Loucy (cell line): ENCODE data around the gene NDEL1.
"Not testable (repeated sequence)": the region's sequence is repeated elsewhere in the genome, so short reads cannot be mapped to it uniquely, and the experiment has no call there.

Source experiments
- H2AFZ ChIP-seq: fragments of 200-600 bp; sonication (generic); 2 replicates; pipeline ENCODE4 v1.6.0; 2016; ENCODE audit warnings: antibody characterized with exemption, mild to moderate bottlenecking, low read length, moderate library complexity
- H3F3A ChIP-seq: fragments of 200-600 bp; 2 replicates; pipeline ENCODE4 v1.6.0; 2016; ENCODE audit warnings: antibody characterized with exemption, low read depth, mild to moderate bottlenecking
- H3K27me3 ChIP-seq: fragments of 200-600 bp; sonication (generic); 2 replicates; pipeline ENCODE4 v1.6.1; 2014; ENCODE audit warnings: low read length, mild to moderate bottlenecking; ENCODE audit not compliant: insufficient read depth, poor library complexity, severe bottlenecking
- H3K36me3 ChIP-seq: fragments of 200-600 bp; sonication (generic); 2 replicates; pipeline ENCODE4 v1.6.1; 2016; ENCODE audit warnings: low read length; ENCODE audit not compliant: insufficient read depth
- H3K4me1 ChIP-seq: fragments of 200-600 bp; sonication (generic); 2 replicates; pipeline ENCODE4 v1.5.1; 2014; ENCODE audit warnings: low read length, mild to moderate bottlenecking; ENCODE audit not compliant: insufficient read depth, poor library complexity, severe bottlenecking
- H3K4me2 ChIP-seq: fragments of 200-600 bp; sonication (generic); 2 replicates; pipeline ENCODE4 v1.6.0; 2014; ENCODE audit warnings: antibody characterized with exemption, low read length, low read depth, mild to moderate bottlenecking; ENCODE audit not compliant: poor library complexity, severe bottlenecking
- H3K4me3 ChIP-seq: fragments of 200-600 bp; sonication (generic); 2 replicates; pipeline ENCODE4 v1.5.1; 2014; ENCODE audit warnings: low read length, mild to moderate bottlenecking, mixed read lengths; ENCODE audit not compliant: poor library complexity, severe bottlenecking
- H3K79me2 ChIP-seq: fragments of 200-600 bp; sonication (generic); 2 replicates; pipeline ENCODE4 v1.6.1; 2014; ENCODE audit warnings: low read length; ENCODE audit not compliant: insufficient read depth
- H3K9ac ChIP-seq: fragments of 200-600 bp; sonication (generic); 2 replicates; pipeline ENCODE4 v1.6.0; 2014; ENCODE audit warnings: mild to moderate bottlenecking, low read depth, low read length, moderate library complexity; ENCODE audit not compliant: poor library complexity, severe bottlenecking
- H3K9me2 ChIP-seq: fragments of 200-600 bp; sonication (generic); replicated peaks from 2 replicates; pipeline ENCODE4 v1.6.1; 2016; ENCODE audit warnings: low read depth, low read length, mixed read lengths
- H3K9me3 ChIP-seq: fragments of 200-600 bp; sonication (generic); 2 replicates; pipeline ENCODE4 v1.6.1; 2014; ENCODE audit warnings: mild to moderate bottlenecking, antibody characterized with exemption, low read length, low read depth; ENCODE audit not compliant: insufficient read depth
- H4K20me1 ChIP-seq: fragments of 200-600 bp; sonication (generic); 2 replicates; pipeline ENCODE4 v1.6.0; 2014; ENCODE audit warnings: antibody characterized with exemption, low read length, mild to moderate bottlenecking; ENCODE audit not compliant: insufficient read depth, poor library complexity, severe bottlenecking
- EZH2phosphoT487 ChIP-seq: fragments of 200-600 bp; IDR thresholded peaks from 2 replicates; pipeline ENCODE4 v1.6.1; 2018; ENCODE audit warnings: antibody characterized with exemption, mild to moderate bottlenecking, moderate library complexity, borderline replicate concordance
- TF ChIP-seq, protein P1 (sequence below): fragments of 200-600 bp; sonication (generic); conservative IDR thresholded peaks from 2 replicates; pipeline ENCODE4 v1.5.1; 2014; ENCODE audit warnings: mild to moderate bottlenecking, antibody characterized with exemption, low read length

The NDEL1 gene

DNA sequence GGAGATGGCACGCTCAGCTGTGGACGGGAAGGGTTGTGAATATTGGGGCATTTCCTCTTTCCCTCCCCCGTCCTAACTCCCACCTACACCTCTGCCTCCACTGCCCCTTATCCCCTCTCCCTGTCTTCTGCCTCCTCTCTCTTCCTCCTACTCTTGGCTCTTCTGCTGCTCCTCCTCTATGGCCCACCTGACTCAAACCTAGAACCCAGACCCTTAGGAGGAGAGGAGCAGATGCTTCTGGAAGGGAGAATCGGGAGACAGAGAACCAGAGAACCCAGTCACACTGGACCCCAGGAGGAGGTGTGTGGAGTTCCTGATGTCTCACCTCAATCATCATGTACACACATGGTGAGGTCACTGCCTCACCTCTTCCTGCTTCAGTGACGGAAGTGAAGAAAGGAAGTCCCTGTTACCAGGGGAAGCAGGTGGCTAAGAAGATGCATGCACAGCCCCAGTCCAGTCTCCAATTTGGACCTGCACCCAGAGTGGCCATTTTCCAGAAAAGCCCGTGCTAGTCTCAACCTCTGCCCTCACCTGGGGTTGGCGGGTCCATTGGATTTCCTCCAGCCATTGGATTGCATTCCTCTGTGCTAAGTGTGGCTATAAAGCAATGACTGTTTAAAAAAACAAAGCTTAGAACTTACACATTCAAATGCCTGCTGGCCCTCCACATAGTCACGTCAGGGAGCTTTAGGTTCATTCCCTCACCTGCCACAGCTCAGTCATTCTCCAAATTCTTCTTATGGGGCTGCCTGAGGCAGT is 42.0 kb upstream of the NDEL1 start:
- TF ChIP-seq, protein P1, sequence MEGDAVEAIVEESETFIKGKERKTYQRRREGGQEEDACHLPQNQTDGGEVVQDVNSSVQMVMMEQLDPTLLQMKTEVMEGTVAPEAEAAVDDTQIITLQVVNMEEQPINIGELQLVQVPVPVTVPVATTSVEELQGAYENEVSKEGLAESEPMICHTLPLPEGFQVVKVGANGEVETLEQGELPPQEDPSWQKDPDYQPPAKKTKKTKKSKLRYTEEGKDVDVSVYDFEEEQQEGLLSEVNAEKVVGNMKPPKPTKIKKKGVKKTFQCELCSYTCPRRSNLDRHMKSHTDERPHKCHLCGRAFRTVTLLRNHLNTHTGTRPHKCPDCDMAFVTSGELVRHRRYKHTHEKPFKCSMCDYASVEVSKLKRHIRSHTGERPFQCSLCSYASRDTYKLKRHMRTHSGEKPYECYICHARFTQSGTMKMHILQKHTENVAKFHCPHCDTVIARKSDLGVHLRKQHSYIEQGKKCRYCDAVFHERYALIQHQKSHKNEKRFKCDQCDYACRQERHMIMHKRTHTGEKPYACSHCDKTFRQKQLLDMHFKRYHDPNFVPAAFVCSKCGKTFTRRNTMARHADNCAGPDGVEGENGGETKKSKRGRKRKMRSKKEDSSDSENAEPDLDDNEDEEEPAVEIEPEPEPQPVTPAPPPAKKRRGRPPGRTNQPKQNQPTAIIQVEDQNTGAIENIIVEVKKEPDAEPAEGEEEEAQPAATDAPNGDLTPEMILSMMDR, result no peak
- no peak for TF ChIP-seq EZH2phosphoT487
- H4K20me1 ChIP-seq, result no peaks in the 10 kb centered on the region
- H3K79me2 ChIP-seq, result no peaks in the 10 kb centered on the region
- no peaks in the 10 kb centered on the region for H3K9me3 ChIP-seq
- H3K36me3 ChIP-seq, result no peaks in the 10 kb centered on the region
- H3K4me2 ChIP-seq, result no peak overlapping the region
- no peaks in the 10 kb centered on the region for H3K27me3 ChIP-seq
- no peak overlapping the region for H3K9ac ChIP-seq
- H3K9me2 ChIP-seq, result no peaks in the 10 kb centered on the region
- H3K4me1 ChIP-seq, result peaks cover 5% of the 10 kb centered on the region
- peak overlapping the region; percentile 54; the same call in 1 of the 2 replicates for H2AFZ ChIP-seq
- no peak overlapping the region for H3K4me3 ChIP-seq
- no peaks in the 10 kb centered on the region for H3F3A ChIP-seq

DNA sequence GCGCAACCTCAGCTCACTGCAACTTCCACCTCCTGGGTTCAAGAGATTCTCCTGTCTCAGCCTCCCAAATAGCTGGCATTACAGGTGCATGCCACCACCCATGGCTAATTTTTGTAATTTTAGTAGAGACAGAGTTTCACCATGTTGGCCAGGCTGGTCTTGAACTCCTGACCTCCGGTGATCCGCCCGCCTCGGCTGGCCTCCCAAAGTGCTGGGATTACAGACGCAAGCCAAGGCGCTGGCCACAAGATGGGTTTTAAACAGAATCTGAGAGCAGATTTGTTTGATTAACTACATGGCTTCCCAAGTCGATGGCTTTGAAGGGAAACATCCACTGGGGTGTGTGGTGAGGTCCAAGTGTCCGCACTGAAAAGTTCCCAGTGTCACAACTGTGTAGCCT is 41.2 kb upstream of the NDEL1 start:
- not testable (repeated sequence) for H3K9me2 ChIP-seq, H3K36me3 ChIP-seq, H3K79me2 ChIP-seq, H3K4me2 ChIP-seq, H2AFZ ChIP-seq, H4K20me1 ChIP-seq, H3F3A ChIP-seq, H3K4me3 ChIP-seq, H3K27me3 ChIP-seq, H3K4me1 ChIP-seq, H3K9me3 ChIP-seq, H3K9ac ChIP-seq

DNA sequence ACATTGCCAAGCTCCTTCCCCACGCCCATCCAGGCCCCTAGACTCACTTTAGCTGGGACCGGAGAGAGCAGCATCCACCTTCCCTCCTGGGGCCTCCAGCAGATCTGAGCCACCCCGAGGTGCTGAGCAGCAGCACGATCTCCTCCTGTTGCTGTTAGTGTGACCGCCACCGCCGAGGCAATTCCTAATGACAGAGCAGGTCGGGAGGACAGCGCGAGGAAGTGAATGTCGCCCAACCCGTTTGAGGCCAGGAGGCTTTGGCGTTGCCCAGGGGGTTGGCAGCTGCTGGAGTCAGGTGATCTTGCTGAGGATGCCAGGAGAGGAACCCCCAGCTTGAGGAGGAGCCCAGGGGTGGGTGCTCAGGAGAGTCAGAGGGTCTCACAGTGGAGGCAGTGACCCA is 38.0 kb upstream of the NDEL1 start, which contains the start of gene RNF222:
TSS of gene RNF222 (minus strand) at position 192 of the 400 bp plus-strand sequence. CDS start 4,366 bp downstream, outside the sequence.
- H3K36me3 ChIP-seq, result no peaks in the 10 kb centered on the region
- H3K4me2 ChIP-seq, result no peak within 1 kb of the TSS
- no peaks in the 10 kb centered on the region for H3F3A ChIP-seq
- H3K27me3 ChIP-seq, result no peaks in the 10 kb centered on the region
- no peak within 1 kb of the TSS for H3K9ac ChIP-seq
- peaks cover 5% of the 10 kb centered on the region for H3K4me1 ChIP-seq
- TF ChIP-seq, protein P1, result no peak
- TF ChIP-seq EZH2phosphoT487, result no peak
- no peaks in the 10 kb centered on the region for H3K9me3 ChIP-seq
- no peak within 1 kb of the TSS for H3K4me3 ChIP-seq
- no peak within 1 kb of the TSS for H2AFZ ChIP-seq
- H3K9me2 ChIP-seq, result no peaks in the 10 kb centered on the region
- no peaks in the 10 kb centered on the region for H3K79me2 ChIP-seq
- H4K20me1 ChIP-seq, result no peaks in the 10 kb centered on the region

DNA sequence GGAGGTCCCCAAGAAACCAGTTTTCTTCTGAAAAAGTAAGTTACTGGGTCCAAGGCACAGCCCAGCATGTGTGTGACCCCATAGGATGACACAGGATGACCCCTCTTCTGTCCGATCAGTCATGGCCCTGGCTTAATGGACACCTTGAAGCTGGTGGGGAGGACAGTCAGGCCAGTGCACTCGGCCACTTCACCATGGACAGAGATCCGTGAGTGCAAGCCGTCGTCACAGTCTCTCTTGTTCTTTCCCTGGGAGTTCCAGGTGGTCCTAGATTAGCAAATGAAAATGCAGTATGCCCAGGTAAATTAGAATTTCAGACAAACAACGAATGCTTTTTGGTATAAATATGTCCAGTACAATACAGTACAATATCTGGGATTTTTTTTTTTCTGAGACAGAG is 36.7 kb upstream of the NDEL1 start:
- Histone ChIP-seq H3F3A (no peaks in the 10 kb centered on the region), H3K79me2 (no peaks in the 10 kb centered on the region), H3K9ac (no peak overlapping the region), H3K36me3 (no peaks in the 10 kb centered on the region), H3K4me3 (no peak overlapping the region), H3K27me3 (no peaks in the 10 kb centered on the region), H3K4me1 (no peaks in the 10 kb centered on the region), H3K9me2 (no peaks in the 10 kb centered on the region), H2AFZ (no peak overlapping the region), H4K20me1 (no peaks in the 10 kb centered on the region), H3K9me3 (no peaks in the 10 kb centered on the region), H3K4me2 (no peak overlapping the region)
- no peak for TF ChIP-seq EZH2phosphoT487
- TF ChIP-seq, protein P1, result no peak
